Parathyroid adenoma (tissue), 2 donors: Measurements from ENCODE around the gene ACAT2.
A peak's percentile ranks its signal among the peaks of the same experiment; 100 is the strongest.
"Not testable (repeated sequence)": the region's sequence is repeated elsewhere in the genome, so short reads cannot be mapped to it uniquely, and the experiment has no call there.

Source experiments
- H2AFZ ChIP-seq: fragments of 300-600 bp; sonication (generic); one replicate; pipeline ENCODE4 v1.7.0; 2017; ENCODE audit warnings: antibody characterized with exemption, mild to moderate bottlenecking
- H3K27ac ChIP-seq: fragments of 300-600 bp; sonication (generic); one replicate; pipeline ENCODE4 v1.7.0; 2017
- H3K27me3 ChIP-seq: fragments of 300-600 bp; sonication (generic); one replicate; pipeline ENCODE4 v1.7.0; 2017; ENCODE audit warnings: low read length; ENCODE audit not compliant: control insufficient read depth, insufficient read depth
- H3K36me3 ChIP-seq: fragments of 300-600 bp; sonication (generic); one replicate; pipeline ENCODE4 v1.7.0; 2017; ENCODE audit warnings: low read length; ENCODE audit not compliant: control insufficient read depth, insufficient read depth
- H3K4me1 ChIP-seq: fragments of 300-600 bp; sonication (generic); one replicate; pipeline ENCODE4 v1.7.0; 2017; ENCODE audit warnings: control low read depth
- H3K4me2 ChIP-seq: fragments of 300-600 bp; sonication (generic); one replicate; pipeline ENCODE4 v1.7.0; 2017; ENCODE audit warnings: low read length
- H3K4me3 ChIP-seq: fragments of 300-600 bp; sonication (generic); one replicate; pipeline ENCODE4 v1.7.0; 2017; ENCODE audit warnings: low read depth, low read length
- H3K79me2 ChIP-seq: fragments of 300-600 bp; sonication (generic); one replicate; pipeline ENCODE4 v1.7.0; 2017; ENCODE audit warnings: control low read depth
- H3K9ac ChIP-seq: fragments of 300-600 bp; sonication (generic); one replicate; pipeline ENCODE4 v1.7.0; 2017; ENCODE audit warnings: mild to moderate bottlenecking
- H3K9me3 ChIP-seq: fragments of 300-600 bp; sonication (generic); one replicate; pipeline ENCODE4 v1.7.0; 2017; ENCODE audit warnings: low read length; ENCODE audit not compliant: control insufficient read depth
- TF ChIP-seq, protein P1 (sequence below): fragments of 300-600 bp; sonication (generic); IDR thresholded peaks from one replicate; pipeline ENCODE4 v1.7.0; 2017; ENCODE audit warnings: antibody characterized with exemption, mild to moderate bottlenecking
- donor health status: primary hyperparathyroidism.

ACAT2 gene

DNA sequence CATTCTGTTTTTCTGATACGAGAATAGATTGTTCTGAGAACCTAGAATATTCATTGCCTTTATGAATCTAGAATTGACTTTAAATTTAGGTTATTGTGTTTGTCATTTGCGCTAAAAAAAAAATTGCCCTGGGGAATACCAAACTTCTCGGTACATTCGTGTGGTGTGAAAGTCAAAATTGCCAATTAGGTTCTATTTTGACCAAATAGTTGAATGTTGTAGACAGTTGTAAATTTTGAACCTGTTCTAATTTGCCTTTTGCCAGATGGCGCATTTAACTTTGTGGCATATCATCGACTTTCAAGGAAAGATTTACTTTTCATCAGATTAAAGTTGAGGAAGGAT lies 31.5 kb upstream of the ACAT2 start:
- Histone ChIP-seq H3K36me3 (no peaks in the 10 kb centered on the region), H3K4me3 (peak overlapping the region; percentile 81), H3K4me1 (peaks cover 8% of the 10 kb centered on the region), H3K9ac (no peak overlapping the region), H3K4me2 (no peak overlapping the region), H2AFZ (no peak overlapping the region), H3K27ac (no peak overlapping the region), H3K27me3 (no peaks in the 10 kb centered on the region), H3K9me3 (no peaks in the 10 kb centered on the region), H3K79me2 (peaks cover 57% of the 10 kb centered on the region)
- TF ChIP-seq, protein P1, sequence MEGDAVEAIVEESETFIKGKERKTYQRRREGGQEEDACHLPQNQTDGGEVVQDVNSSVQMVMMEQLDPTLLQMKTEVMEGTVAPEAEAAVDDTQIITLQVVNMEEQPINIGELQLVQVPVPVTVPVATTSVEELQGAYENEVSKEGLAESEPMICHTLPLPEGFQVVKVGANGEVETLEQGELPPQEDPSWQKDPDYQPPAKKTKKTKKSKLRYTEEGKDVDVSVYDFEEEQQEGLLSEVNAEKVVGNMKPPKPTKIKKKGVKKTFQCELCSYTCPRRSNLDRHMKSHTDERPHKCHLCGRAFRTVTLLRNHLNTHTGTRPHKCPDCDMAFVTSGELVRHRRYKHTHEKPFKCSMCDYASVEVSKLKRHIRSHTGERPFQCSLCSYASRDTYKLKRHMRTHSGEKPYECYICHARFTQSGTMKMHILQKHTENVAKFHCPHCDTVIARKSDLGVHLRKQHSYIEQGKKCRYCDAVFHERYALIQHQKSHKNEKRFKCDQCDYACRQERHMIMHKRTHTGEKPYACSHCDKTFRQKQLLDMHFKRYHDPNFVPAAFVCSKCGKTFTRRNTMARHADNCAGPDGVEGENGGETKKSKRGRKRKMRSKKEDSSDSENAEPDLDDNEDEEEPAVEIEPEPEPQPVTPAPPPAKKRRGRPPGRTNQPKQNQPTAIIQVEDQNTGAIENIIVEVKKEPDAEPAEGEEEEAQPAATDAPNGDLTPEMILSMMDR, result no peak

DNA sequence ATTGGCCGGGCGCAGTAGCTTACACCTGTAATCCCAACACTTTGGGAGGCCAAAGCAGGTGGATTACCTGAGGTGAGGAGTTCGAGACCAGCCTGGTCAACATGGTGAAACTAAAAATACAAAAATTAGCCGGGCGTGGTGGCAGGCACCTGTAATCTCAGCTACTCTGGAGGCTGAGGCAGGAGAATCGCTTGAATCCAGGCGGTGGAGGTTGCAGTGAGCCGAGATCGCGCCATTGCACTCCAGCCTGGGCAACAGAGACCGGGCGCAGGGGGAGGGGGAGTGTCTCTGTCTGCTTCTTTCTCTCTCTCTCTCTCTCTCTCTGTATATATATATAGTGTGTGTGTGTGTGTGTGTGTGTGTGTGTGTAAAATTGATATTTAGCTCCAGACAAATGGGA lies 29.3 kb upstream of the ACAT2 start:
- H3K36me3 ChIP-seq, H3K4me3 ChIP-seq, H3K4me2 ChIP-seq, H2AFZ ChIP-seq, H3K27me3 ChIP-seq, H3K4me1 ChIP-seq, H3K9ac ChIP-seq, H3K9me3 ChIP-seq, H3K27ac ChIP-seq: not testable (repeated sequence)
- H3K79me2 ChIP-seq, result peaks cover 68% of the 10 kb centered on the region

DNA sequence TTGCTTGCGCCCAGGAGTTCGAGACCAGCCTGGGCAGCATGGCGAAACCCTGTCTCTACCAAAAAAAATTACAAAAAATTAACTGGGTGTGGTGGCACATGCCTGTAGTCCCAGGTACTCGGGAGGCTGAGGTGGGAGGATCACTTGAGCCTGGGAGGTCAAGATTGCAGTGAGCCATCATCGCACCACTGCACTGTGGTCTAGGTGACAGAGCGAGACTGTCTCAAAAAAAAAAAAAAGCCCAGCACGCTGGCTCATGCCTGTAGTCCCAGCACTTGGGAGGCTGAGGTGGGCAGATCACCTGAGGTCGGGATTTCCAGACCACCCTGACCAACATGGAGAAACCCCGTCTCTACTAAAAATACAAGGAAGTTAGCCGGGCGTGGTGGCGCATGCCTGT lies 28.4 kb upstream of the ACAT2 start:
- not testable (repeated sequence) for H3K27me3 ChIP-seq, H2AFZ ChIP-seq, H3K36me3 ChIP-seq, H3K4me2 ChIP-seq, H3K9ac ChIP-seq, H3K4me1 ChIP-seq, H3K4me3 ChIP-seq, H3K27ac ChIP-seq, H3K9me3 ChIP-seq
- peaks cover 70% of the 10 kb centered on the region for H3K79me2 ChIP-seq

DNA sequence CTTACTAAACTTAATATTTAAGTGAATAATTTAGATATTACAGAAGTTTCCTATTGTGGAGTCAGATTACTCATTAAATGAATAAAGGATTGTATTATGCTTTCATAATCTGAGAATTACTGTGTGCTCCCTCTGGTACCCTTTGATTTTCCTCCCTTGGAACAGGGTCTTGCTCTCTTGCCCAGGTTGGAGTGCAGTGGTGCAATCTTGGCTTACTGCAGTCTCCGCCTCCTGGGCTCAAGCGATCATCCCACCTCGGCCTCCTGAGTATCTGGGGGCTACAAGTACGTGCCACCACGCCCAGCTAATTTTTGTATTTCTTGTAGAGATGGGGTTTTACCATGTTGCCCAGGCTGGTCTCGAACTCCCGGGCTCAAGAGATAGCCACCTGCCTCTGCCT lies 24.9 kb upstream of the ACAT2 start:
- Histone ChIP-seq H3K4me1 (no peaks in the 10 kb centered on the region), H3K4me2 (no peak overlapping the region)

DNA sequence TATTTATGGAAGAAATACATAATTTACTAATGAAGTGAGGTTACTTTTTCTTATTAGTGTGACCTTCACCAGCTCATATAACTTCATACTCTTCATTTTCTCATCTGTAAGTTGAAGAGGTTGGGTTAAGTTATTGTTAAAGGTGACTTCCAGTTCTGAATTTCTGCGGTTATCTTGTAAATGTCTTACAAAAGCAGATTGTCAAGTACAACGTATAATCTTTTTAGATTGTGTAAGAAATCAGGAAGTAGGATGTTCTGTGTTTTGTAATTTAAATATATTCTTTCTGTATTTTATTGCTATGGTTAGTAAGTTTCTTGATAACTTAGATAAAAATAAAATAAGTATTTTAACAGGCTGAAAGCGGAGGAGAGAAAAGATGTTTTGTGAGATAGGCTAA lies 22.5 kb upstream of the ACAT2 start:
- Histone ChIP-seq H3K36me3 (no peaks in the 10 kb centered on the region), H3K4me3 (no peak overlapping the region), H3K9me3 (no peaks in the 10 kb centered on the region), H2AFZ (no peak overlapping the region), H3K4me1 (no peaks in the 10 kb centered on the region), H3K9ac (no peak overlapping the region), H3K4me2 (no peak overlapping the region), H3K27ac (no peak overlapping the region), H3K27me3 (no peaks in the 10 kb centered on the region), H3K79me2 (peaks cover 44% of the 10 kb centered on the region)
- TF ChIP-seq, protein P1, result no peak

More for the DNA sequence above, 24.9 kb upstream of the ACAT2 start:
- H3K4me3 ChIP-seq, result no peak overlapping the region
- no peaks in the 10 kb centered on the region for H3K27me3 ChIP-seq
- TF ChIP-seq, protein P1, result no peak
- H3K79me2 ChIP-seq, result peaks cover 48% of the 10 kb centered on the region
- no peak overlapping the region for H3K9ac ChIP-seq
- no peaks in the 10 kb centered on the region for H3K36me3 ChIP-seq
- H3K9me3 ChIP-seq, result no peaks in the 10 kb centered on the region
- no peak overlapping the region for H3K27ac ChIP-seq
- H2AFZ ChIP-seq, result no peak overlapping the region

DNA sequence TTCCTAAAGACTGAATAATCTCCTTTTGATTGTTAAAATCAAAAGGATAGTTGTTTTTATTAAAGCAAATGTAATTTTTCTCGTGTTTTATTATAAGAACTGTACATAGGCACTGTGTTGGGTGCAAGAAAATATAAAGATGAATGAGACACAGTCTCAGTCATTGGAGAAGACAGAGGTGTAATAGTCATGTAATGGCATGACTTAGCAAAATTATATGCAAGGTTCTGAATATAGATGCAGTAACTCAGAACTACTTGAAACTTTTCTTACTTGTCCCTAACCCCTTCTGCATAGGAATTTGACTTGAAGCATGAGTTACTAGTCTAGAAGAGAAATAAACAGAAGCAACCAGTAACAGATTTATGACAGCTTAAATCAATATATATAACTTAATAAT lies 19.7 kb upstream of the ACAT2 start:
- Histone ChIP-seq H3K4me2 (no peak overlapping the region), H3K79me2 (peaks cover 38% of the 10 kb centered on the region), H3K4me3 (no peak overlapping the region), H3K27ac (no peak overlapping the region), H3K27me3 (no peaks in the 10 kb centered on the region), H3K4me1 (no peaks in the 10 kb centered on the region), H3K9me3 (no peaks in the 10 kb centered on the region), H2AFZ (no peak overlapping the region), H3K36me3 (no peaks in the 10 kb centered on the region), H3K9ac (no peak overlapping the region)
- TF ChIP-seq, protein P1, result no peak
